Activated T-helper 17 cell treated with anti-CD3 and anti-CD28 coated beads, Interleukin-2, amount 50 U/mL, for 72 hours (primary cell): Measurements from ENCODE around the gene PIK3R1. TPM values are rescaled to one million over a fixed set of nuclear protein-coding genes. Genes with fewer than 3 reads are reported as not detected.
"Not testable (repeated sequence)": the region's sequence is repeated elsewhere in the genome, so short reads cannot be mapped to it uniquely, and the experiment has no call there.

Experiments used
- ATAC-seq: fragments of 150-1000 bp; cut with Tn5 transposase; replicated peaks from 2 replicates; pipeline ENCODE4 v1.10.0; 2021; ENCODE audit warnings: mild to moderate bottlenecking, moderate library complexity
- H3K27ac Mint-ChIP-seq: one replicate; pipeline ENCODE4 v1.8.0; 2022; ENCODE audit warnings: mixed read lengths
- H3K27me3 Mint-ChIP-seq: one replicate; pipeline ENCODE4 v1.8.0; 2022; ENCODE audit warnings: mixed read lengths
- H3K36me3 Mint-ChIP-seq: one replicate; pipeline ENCODE4 v1.8.0; 2022; ENCODE audit warnings: low read depth, mild to moderate bottlenecking, mixed read lengths
- H3K4me1 Mint-ChIP-seq: one replicate; pipeline ENCODE4 v1.8.0; 2022; ENCODE audit warnings: mixed read lengths
- H3K4me3 Mint-ChIP-seq: one replicate; pipeline ENCODE4 v1.8.0; 2022; ENCODE audit warnings: mild to moderate bottlenecking, mixed read lengths
- H3K9me3 Mint-ChIP-seq: one replicate; pipeline ENCODE4 v1.8.0; 2022; ENCODE audit warnings: mixed read lengths
- total RNA-seq, 2 donors: library from RNA; stranded (reverse); gene quantifications; one replicate each; pipeline ENCODE4 v1.2.3, GENCODE V29; 2022

PIK3R1 gene
- total RNA-seq, 2 donors from 2014 or later = 47.5 to 57.0 TPM

GRCh38 chr5:68187268-68188055, 28.1 kb upstream of the PIK3R1 start:
- no peak for ATAC-seq
- Mint-ChIP-seq H3K27me3 (no peaks in the 10 kb centered on the region), H3K4me3 (no peak overlapping the region), H3K36me3 (no peaks in the 10 kb centered on the region), H3K27ac (no peak overlapping the region), H3K4me1 (no peaks in the 10 kb centered on the region), H3K9me3 (no peaks in the 10 kb centered on the region)

DNA sequence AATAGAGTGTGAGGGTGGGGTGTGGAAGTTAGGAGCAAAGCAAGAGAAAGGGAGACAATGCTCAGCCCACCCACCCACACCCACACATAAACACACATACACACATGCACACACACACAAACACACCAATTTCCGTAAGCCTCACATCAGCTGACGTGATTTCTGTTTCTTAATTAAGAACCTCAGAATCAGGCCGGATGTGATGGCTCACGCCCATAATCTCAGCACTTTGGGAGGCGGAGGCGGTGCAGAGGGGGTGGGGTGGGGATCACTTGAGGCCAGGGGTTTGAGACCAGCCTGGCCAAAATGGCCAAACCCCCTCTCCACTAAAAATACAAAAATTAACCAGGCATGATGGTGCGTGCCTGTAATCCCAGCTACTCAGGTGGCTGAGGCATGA, 26.4 kb upstream of the PIK3R1 start:
- no peak for ATAC-seq
- Mint-ChIP-seq H3K9me3 (no peaks in the 10 kb centered on the region), H3K27me3 (no peaks in the 10 kb centered on the region), H3K4me3 (no peak overlapping the region), H3K36me3 (no peaks in the 10 kb centered on the region), H3K4me1 (no peaks in the 10 kb centered on the region), H3K27ac (no peak overlapping the region)

DNA sequence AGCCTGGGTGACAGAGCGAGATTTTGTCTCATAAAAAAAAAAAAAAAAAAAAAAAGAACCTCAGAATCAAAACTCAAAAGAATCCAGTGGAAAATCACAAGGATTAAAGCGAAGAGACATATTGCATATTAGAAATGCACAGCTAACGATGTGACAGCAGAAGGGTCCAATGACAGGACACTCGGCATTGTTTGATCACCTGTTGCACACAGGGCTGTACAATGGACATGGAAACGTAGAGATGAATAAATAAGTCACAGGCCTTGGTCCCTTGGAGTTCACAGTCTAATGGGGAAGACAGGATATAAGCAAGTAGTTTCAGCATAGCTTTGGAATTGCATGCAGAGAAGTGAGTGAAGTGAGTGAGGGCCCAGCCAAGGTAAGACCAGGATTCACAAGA, 25.9 kb upstream of the PIK3R1 start:
- H3K27ac Mint-ChIP-seq = no peak overlapping the region
- no peaks in the 10 kb centered on the region for H3K27me3 Mint-ChIP-seq
- no peaks in the 10 kb centered on the region for H3K36me3 Mint-ChIP-seq
- no peaks in the 10 kb centered on the region for H3K4me1 Mint-ChIP-seq
- H3K4me3 Mint-ChIP-seq = no peak overlapping the region
- H3K9me3 Mint-ChIP-seq = no peaks in the 10 kb centered on the region
- no peak for ATAC-seq

DNA sequence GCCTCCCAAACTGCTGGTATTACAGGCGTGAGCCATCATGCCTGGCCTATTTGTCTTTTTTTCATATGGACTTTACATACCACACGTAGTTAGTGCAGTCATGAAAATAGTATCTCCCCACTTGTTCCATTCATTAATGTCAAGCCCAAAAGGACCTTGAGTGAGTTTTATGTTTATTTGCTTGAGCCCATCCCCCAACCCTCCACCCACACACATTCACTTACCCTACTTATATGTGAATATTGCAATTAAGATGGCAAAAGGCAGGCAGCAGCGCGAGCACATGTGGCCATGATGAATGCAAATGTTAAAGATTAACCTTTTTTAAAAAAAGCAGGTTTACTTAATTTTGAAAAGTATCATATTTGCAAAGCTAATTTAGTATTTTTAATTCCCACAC, 24.9 kb upstream of the PIK3R1 start:
- Mint-ChIP-seq H3K36me3 (no peaks in the 10 kb centered on the region), H3K4me3 (no peak overlapping the region), H3K27me3 (no peaks in the 10 kb centered on the region), H3K9me3 (no peaks in the 10 kb centered on the region), H3K4me1 (no peaks in the 10 kb centered on the region), H3K27ac (no peak overlapping the region)
- ATAC-seq = no peak

GRCh38 chr5:68191083-68191791, 24.3 kb upstream of the PIK3R1 start:
- no peak overlapping the region for H3K27ac Mint-ChIP-seq
- H3K4me3 Mint-ChIP-seq = no peak overlapping the region
- H3K27me3 Mint-ChIP-seq = no peaks in the 10 kb centered on the region
- ATAC-seq = no peak
- no peaks in the 10 kb centered on the region for H3K36me3 Mint-ChIP-seq
- H3K4me1 Mint-ChIP-seq = no peaks in the 10 kb centered on the region
- H3K9me3 Mint-ChIP-seq = no peaks in the 10 kb centered on the region

- ATAC-seq = no peak
- Mint-ChIP-seq H3K9me3 (peaks cover 5% of the 10 kb centered on the region), H3K4me1 (peaks cover 4% of the 10 kb centered on the region), H3K36me3 (no peaks in the 10 kb centered on the region), H3K27me3 (no peaks in the 10 kb centered on the region), H3K27ac (no peak overlapping the region), H3K4me3 (no peak overlapping the region)
These were observed 22.9 kb upstream of the PIK3R1 start for GRCh38 chr5:68192679-68193060.

DNA sequence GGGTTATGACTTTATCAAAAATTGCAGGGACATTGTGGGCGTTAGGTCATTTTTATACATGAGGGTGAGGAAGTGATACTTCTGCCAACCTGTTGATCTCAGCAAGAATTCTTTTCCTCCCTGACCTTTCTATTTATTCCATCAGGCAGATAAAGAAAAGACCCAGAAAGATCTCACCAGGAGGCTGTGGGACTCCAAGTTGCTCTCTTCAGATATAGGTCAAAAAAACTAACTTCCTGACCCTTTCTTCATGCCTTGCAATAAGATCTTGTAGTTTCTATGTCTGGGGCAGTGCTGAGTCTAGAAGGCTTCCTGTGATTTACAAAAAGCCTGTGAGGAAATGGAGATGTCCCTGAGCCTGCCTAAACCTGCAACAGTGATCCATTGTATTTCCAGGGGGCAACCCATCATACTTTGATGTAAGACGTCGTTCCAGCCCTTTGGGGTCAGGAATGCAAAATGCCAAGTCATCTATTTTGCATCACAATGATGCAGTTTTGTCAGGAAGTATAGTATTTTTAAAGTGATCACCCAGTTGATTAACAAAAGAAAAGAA, 22.0 kb upstream of the PIK3R1 start:
- Mint-ChIP-seq H3K4me3 (no peak overlapping the region), H3K27ac (no peak overlapping the region), H3K27me3 (no peaks in the 10 kb centered on the region), H3K4me1 (peaks cover 4% of the 10 kb centered on the region), H3K9me3 (peaks cover 5% of the 10 kb centered on the region), H3K36me3 (no peaks in the 10 kb centered on the region)
- ATAC-seq = no peak

DNA sequence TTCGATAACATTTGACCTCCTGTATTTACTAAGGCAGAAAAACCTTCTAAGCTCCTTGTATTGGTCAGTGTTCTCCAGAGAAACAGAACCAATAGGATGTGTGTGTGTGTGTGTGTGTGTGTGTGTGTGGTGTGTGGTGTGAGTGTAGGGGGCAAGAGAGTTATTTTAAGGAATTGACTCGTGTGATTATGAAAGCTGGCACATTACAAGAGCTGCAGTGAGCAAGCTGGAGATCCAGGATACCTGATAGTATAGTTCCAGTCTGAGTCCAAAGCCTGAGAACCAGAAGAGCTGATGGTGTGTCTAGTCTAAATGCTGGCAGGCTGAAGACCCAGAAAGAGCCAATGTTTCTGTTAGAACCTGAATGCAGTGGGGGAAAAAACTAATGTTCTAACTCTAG, 21.2 kb upstream of the PIK3R1 start:
- no peak overlapping the region for H3K4me3 Mint-ChIP-seq
- H3K9me3 Mint-ChIP-seq = peaks cover 5% of the 10 kb centered on the region
- peaks cover 4% of the 10 kb centered on the region for H3K4me1 Mint-ChIP-seq
- no peaks in the 10 kb centered on the region for H3K27me3 Mint-ChIP-seq
- H3K36me3 Mint-ChIP-seq = no peaks in the 10 kb centered on the region
- no peak overlapping the region for H3K27ac Mint-ChIP-seq
- ATAC-seq = peak; percentile 9

DNA sequence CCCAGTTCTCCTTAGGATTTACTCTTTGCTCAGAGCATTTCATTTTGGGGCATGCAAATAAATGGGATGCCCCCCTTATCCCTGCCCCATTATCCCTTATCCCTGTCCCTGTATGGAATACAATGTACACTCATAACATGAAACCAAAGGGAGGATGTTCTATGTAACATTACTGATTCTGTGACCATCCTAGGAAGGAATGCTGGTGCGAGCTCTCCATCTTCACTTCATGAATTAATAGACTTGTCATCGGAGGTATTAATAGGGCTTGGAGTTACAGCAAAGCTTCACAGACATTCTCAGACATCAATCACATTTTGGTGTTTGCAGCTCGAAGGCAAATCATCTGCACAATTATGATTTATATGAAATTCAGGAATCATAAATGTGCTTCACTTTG, 20.4 kb upstream of the PIK3R1 start:
- no peaks in the 10 kb centered on the region for H3K27me3 Mint-ChIP-seq
- peaks cover 4% of the 10 kb centered on the region for H3K4me1 Mint-ChIP-seq
- no peak overlapping the region for H3K4me3 Mint-ChIP-seq
- ATAC-seq = no peak
- no peak overlapping the region for H3K27ac Mint-ChIP-seq
- no peaks in the 10 kb centered on the region for H3K36me3 Mint-ChIP-seq
- H3K9me3 Mint-ChIP-seq = peaks cover 5% of the 10 kb centered on the region

DNA sequence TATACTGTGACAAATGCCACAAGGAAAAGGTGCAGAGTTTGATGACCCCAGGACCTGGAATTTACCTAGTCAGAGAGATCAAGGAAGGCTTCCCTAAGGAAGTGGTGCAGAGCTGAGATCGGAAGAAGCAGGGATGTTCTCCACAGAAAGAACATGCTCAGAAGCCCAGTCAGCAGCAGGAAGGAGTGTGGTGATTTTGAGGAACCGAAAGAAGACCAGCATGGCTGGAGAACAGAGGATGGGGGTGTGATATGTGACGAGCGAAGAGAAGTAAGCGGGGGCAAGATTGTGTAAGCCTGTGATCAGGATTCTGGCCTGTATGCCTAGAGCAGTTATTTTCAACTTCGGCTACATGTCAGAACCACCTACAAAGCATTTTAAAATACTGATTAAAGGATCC, 18.7 kb upstream of the PIK3R1 start:
- Mint-ChIP-seq H3K27me3 (no peaks in the 10 kb centered on the region), H3K9me3 (peaks cover 5% of the 10 kb centered on the region), H3K27ac (no peak overlapping the region), H3K36me3 (no peaks in the 10 kb centered on the region), H3K4me1 (peaks cover 4% of the 10 kb centered on the region), H3K4me3 (no peak overlapping the region)
- ATAC-seq = no peak

GRCh38 chr5:68200288-68200687, 15.3 kb upstream of the PIK3R1 start:
- H3K4me1 Mint-ChIP-seq = peaks cover 4% of the 10 kb centered on the region
- peaks cover 3% of the 10 kb centered on the region for H3K27me3 Mint-ChIP-seq
- peak; percentile 34 for ATAC-seq
- H3K9me3 Mint-ChIP-seq = peaks cover 5% of the 10 kb centered on the region
- no peak overlapping the region for H3K27ac Mint-ChIP-seq
- H3K36me3 Mint-ChIP-seq = no peaks in the 10 kb centered on the region
- no peak overlapping the region for H3K4me3 Mint-ChIP-seq

GRCh38 chr5:68210654-68211053, 4.9 kb upstream of the PIK3R1 start:
- not testable (repeated sequence) for H3K36me3 Mint-ChIP-seq, H3K4me1 Mint-ChIP-seq, H3K9me3 Mint-ChIP-seq, H3K27me3 Mint-ChIP-seq, H3K4me3 Mint-ChIP-seq, H3K27ac Mint-ChIP-seq, ATAC-seq

DNA sequence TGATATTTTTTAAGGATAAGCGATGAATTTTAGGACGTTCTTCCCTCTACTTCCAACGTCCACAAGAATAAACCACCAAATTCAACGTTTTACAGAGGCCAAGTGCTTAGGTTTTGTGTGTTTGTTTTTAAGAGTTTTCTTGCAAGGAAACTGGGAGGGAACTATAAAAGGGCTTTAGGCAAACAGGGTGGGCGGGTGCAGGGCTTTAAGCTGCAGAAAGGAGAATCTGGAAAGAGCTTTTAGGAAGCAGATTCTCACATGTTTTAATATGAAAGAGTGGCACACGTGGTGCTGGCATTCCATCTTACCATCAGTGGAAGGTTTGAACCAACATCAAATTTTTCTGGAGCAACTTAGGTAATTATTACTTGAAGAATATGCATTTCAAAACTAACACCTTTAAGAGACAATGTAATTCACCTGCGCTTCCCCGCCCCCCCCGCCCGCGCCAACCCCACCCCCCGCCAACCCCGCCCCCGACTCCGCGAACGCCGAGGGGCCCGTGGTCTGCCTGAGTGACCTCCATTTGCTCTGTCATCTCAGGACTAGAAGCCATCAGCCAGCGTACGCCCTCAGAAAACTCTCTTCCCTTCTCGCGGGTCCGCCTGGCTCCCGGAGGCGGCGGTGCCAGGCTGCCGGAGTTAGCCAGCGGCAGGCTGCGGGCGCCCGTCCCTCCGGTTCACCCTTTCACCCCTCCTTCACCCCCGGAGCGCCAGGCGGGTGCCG, 911 bp upstream of the PIK3R1 start:
- Mint-ChIP-seq H3K9me3 (peaks cover 6% of the 10 kb centered on the region), H3K27me3 (no peaks in the 10 kb centered on the region), H3K4me3 (peak overlapping the region; percentile 95), H3K4me1 (peaks cover 31% of the 10 kb centered on the region), H3K27ac (peak overlapping the region; percentile 87), H3K36me3 (peaks cover 10% of the 10 kb centered on the region)
- peak; percentile 33 for ATAC-seq

DNA sequence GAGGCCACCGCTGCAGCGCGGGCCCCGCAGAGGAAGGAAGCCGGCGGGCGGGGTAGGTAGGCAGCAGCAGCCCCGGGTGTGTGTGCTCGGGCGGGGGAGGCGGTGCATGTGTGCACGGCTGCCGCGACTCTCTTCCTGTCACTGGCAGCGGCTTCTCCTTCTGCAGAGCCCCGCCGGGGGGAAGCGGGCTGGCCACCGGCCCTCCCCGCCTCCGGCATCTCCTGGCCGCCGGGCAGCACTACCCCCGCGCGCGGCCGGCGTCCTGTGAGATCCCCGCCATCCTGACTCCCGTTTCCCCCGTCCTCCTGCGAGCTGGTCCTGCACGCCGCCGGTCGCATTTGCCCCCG, 315 bp downstream of the PIK3R1 start:
- ATAC-seq = peak; percentile 62
- Mint-ChIP-seq H3K4me1 (peaks cover 35% of the 10 kb centered on the region), H3K36me3 (peaks cover 15% of the 10 kb centered on the region), H3K27ac (no peak overlapping the region), H3K4me3 (peak overlapping the region; percentile 95), H3K9me3 (peaks cover 6% of the 10 kb centered on the region), H3K27me3 (no peaks in the 10 kb centered on the region)
